Muscle of leg (tissue), 11 donors: Measurements from ENCODE around the gene ATP8B3. TPM values are rescaled to one million over a fixed set of nuclear protein-coding genes. Genes with fewer than 3 reads are reported as not detected.
A peak's percentile ranks its signal among the peaks of the same experiment; 100 is the strongest.

Experiments used
- DNase-seq: peaks from one replicate; pipeline ENCODE4 v3.0.0; 2013
- H3K27ac ChIP-seq: one replicate; pipeline ENCODE4 v1.5.1; 2013; ENCODE audit warnings: mild to moderate bottlenecking, low read length, control low read depth
- H3K27me3 ChIP-seq: one replicate; pipeline ENCODE4 v1.6.1; 2013; ENCODE audit warnings: low read length; ENCODE audit not compliant: control insufficient read depth, insufficient read depth
- H3K36me3 ChIP-seq: one replicate; pipeline ENCODE4 v1.6.1; 2013; ENCODE audit warnings: low read length; ENCODE audit not compliant: control insufficient read depth, insufficient read depth
- H3K4me1 ChIP-seq: one replicate; pipeline ENCODE4 v1.6.1; 2013; ENCODE audit warnings: low read length; ENCODE audit not compliant: control insufficient read depth, insufficient read depth
- H3K4me3 ChIP-seq: one replicate; pipeline ENCODE4 v1.5.1; 2013; ENCODE audit warnings: low read length, control low read depth
- H3K9me3 ChIP-seq: replicated peaks from 2 replicates; pipeline ENCODE4 v1.6.1; 2013; ENCODE audit warnings: low read depth, low read length; ENCODE audit not compliant: control insufficient read depth
- WGBS: methylation state at CpG from one replicate; pipeline ENCODE4 v1.1.5; 2013; ENCODE audit warnings: missing lambda C conversion rate; ENCODE audit not compliant: insufficient coverage; 5-methylcytosine and 5-hydroxymethylcytosine counted together
- polyA plus RNA-seq, 8 donors: library from polyadenylated mRNA; unstranded; fragments of 120-200 nt; gene quantifications; one replicate each; pipeline versions ENCODE4 v1.2.1 to v1.2.3, GENCODE V29; 2013; ENCODE audit warnings: inconsistent platforms in 1 of 8, low replicate concordance in 1 of 8; ENCODE audit not compliant: insufficient read length in 8 of 8, insufficient read depth in 1 of 8
- total RNA-seq: library from RNA; stranded (reverse); fragments of 120-200 nt; gene quantifications from one replicate; pipeline ENCODE4 v1.2.4, GENCODE V29; 2013

Gene ATP8B3
- total and polyA plus RNA-seq, 9 donors: 0.35 to 1.2 (median 0.54) TPM

GRCh38 chr19:1851654-1852580, 39.8 kb upstream of the ATP8B3 start:
- H3K27me3 ChIP-seq: no peaks in the 10 kb centered on the region
- no peaks in the 10 kb centered on the region for H3K9me3 ChIP-seq
- peak overlapping the region; percentile 25 for H3K4me3 ChIP-seq
- DNase-seq: peak; percentile 80
- 2% methylated on average over 49 of the region's 66 CpGs for WGBS
- peak overlapping the region; percentile 51 for H3K27ac ChIP-seq
- H3K4me1 ChIP-seq: peaks cover 61% of the 10 kb centered on the region
- H3K36me3 ChIP-seq: peaks cover 2% of the 10 kb centered on the region

- Histone ChIP-seq H3K27me3 (no peaks in the 10 kb centered on the region), H3K4me3 (no peak overlapping the region), H3K9me3 (no peaks in the 10 kb centered on the region), H3K4me1 (peaks cover 63% of the 10 kb centered on the region), H3K27ac (no peak overlapping the region), H3K36me3 (peaks cover 6% of the 10 kb centered on the region)
- DNase-seq: no peak
- WGBS: 48% methylated on average over 30 of the region's 31 CpGs
Measured at GRCh38 chr19:1850809-1851653, 39.0 kb upstream of the ATP8B3 start.

GRCh38 chr19:1849886-1850398, 37.9 kb upstream of the ATP8B3 start:
- no peaks in the 10 kb centered on the region for H3K27me3 ChIP-seq
- H3K4me1 ChIP-seq: peaks cover 61% of the 10 kb centered on the region
- no peak overlapping the region for H3K4me3 ChIP-seq
- H3K36me3 ChIP-seq: peaks cover 14% of the 10 kb centered on the region
- no peak for DNase-seq
- WGBS: 90% methylated on average over 8 of the region's 10 CpGs
- H3K9me3 ChIP-seq: no peaks in the 10 kb centered on the region
- no peak overlapping the region for H3K27ac ChIP-seq

GRCh38 chr19:1849132-1849474, 37.0 kb upstream of the ATP8B3 start:
- H3K4me1 ChIP-seq: peaks cover 61% of the 10 kb centered on the region
- 40% methylated on average over 2 of the region's 5 CpGs for WGBS
- no peak for DNase-seq
- no peaks in the 10 kb centered on the region for H3K9me3 ChIP-seq
- H3K27me3 ChIP-seq: no peaks in the 10 kb centered on the region
- H3K36me3 ChIP-seq: peaks cover 19% of the 10 kb centered on the region
- no peak overlapping the region for H3K27ac ChIP-seq
- no peak overlapping the region for H3K4me3 ChIP-seq

GRCh38 chr19:1848399-1849131, 36.5 kb upstream of the ATP8B3 start, which contains the start of gene REXO1:
Gene REXO1, minus strand, starts transcription at chr19:1848483. Its CDS starts 125 bp downstream, at chr19:1848358.
- peak within 1 kb of the TSS; percentile 93 for H3K4me3 ChIP-seq
- H3K9me3 ChIP-seq: no peaks in the 10 kb centered on the region
- WGBS: under 1% methylated on average over 58 of the region's 60 CpGs
- H3K36me3 ChIP-seq: peaks cover 18% of the 10 kb centered on the region
- peaks cover 61% of the 10 kb centered on the region for H3K4me1 ChIP-seq
- H3K27me3 ChIP-seq: no peaks in the 10 kb centered on the region
- DNase-seq: peak; percentile 98
- H3K27ac ChIP-seq: peak within 1 kb of the TSS; percentile 97

- peak; percentile 73 for DNase-seq
- peaks cover 63% of the 10 kb centered on the region for H3K4me1 ChIP-seq
- H3K27me3 ChIP-seq: no peaks in the 10 kb centered on the region
- H3K36me3 ChIP-seq: peaks cover 20% of the 10 kb centered on the region
- H3K9me3 ChIP-seq: no peaks in the 10 kb centered on the region
- H3K27ac ChIP-seq: peak overlapping the region; percentile 97
- peak overlapping the region; percentile 93 for H3K4me3 ChIP-seq
- under 1% methylated on average over 72 of the region's 72 CpGs for WGBS
Measured at GRCh38 chr19:1847684-1848398, 35.8 kb upstream of the ATP8B3 start.

- DNase-seq: no peak
- no peaks in the 10 kb centered on the region for H3K27me3 ChIP-seq
- peaks cover 60% of the 10 kb centered on the region for H3K4me1 ChIP-seq
- H3K36me3 ChIP-seq: peaks cover 20% of the 10 kb centered on the region
- WGBS: 8% methylated on average over 10 of the region's 12 CpGs
- peak overlapping the region; percentile 74 for H3K27ac ChIP-seq
- peak overlapping the region; percentile 93 for H3K4me3 ChIP-seq
- H3K9me3 ChIP-seq: no peaks in the 10 kb centered on the region
Measured at GRCh38 chr19:1847348-1847683, 35.2 kb upstream of the ATP8B3 start.

- DNase-seq: no peak
Measured at GRCh38 chr19:1846517-1847204, 34.6 kb upstream of the ATP8B3 start.

GRCh38 chr19:1845642-1846041, 33.6 kb upstream of the ATP8B3 start:
- H3K4me3 ChIP-seq: no peak overlapping the region
- no peak overlapping the region for H3K27ac ChIP-seq
- H3K27me3 ChIP-seq: no peaks in the 10 kb centered on the region
- H3K36me3 ChIP-seq: peaks cover 20% of the 10 kb centered on the region
- peaks cover 64% of the 10 kb centered on the region for H3K4me1 ChIP-seq
- WGBS: 91% methylated on average over 9 of the region's 11 CpGs
- DNase-seq: no peak
- H3K9me3 ChIP-seq: no peaks in the 10 kb centered on the region

More at GRCh38 chr19:1846517-1847204, 34.6 kb upstream of the ATP8B3 start:
- WGBS: 73% methylated on average over 29 of the region's 29 CpGs
- H3K4me1 ChIP-seq: peaks cover 58% of the 10 kb centered on the region
- H3K9me3 ChIP-seq: no peaks in the 10 kb centered on the region
- H3K27me3 ChIP-seq: no peaks in the 10 kb centered on the region
- peak overlapping the region; percentile 93 for H3K4me3 ChIP-seq
- peaks cover 20% of the 10 kb centered on the region for H3K36me3 ChIP-seq
- peak overlapping the region; percentile 13 for H3K27ac ChIP-seq
